Ovary (tissue), 3 donors: Measurements from ENCODE around the gene HHIPL1.

Source experiments
- CTCF ChIP-seq, 3 donors: fragments of 450-650 bp in 2 of 3; fragments of 200-600 bp in 1 of 3; IDR thresholded peaks; one replicate each; pipeline versions ENCODE4 v1.5.1 to v1.8.0; 2016 to 2022; ENCODE audit warnings: antibody characterized with exemption in 3 of 3, mild to moderate bottlenecking in 1 of 3
- EP300 ChIP-seq: sonication (generic); formaldehyde crosslinking; IDR thresholded peaks from one replicate; pipeline ENCODE4 v1.6.1; 2017; ENCODE audit warnings: antibody characterized with exemption
- POLR2A ChIP-seq: fragments of 450-650 bp; IDR thresholded peaks from one replicate; pipeline ENCODE4 v1.6.1; 2017; ENCODE audit warnings: antibody characterized with exemption, mild to moderate bottlenecking, moderate library complexity
- donor health status: DM: no; HTN: no; CAD: no.

- TF ChIP-seq CTCF (IDR thresholded peaks at IDR 0.05) = no peak
- no peak for TF ChIP-seq POLR2A
- no peak for TF ChIP-seq EP300
These were observed 76.2 kb downstream of the HHIPL1 start for GRCh38 chr14:99720941-99721791.
